HepG2 (cell line): ENCODE results near the gene FRMD4A.

ENCODE experiments used
- CTCF ChIP-seq: sonication (generic); formaldehyde crosslinking; IDR thresholded peaks from 2 replicates; pipeline ENCODE4 v1.5.0; 2020; ENCODE audit warnings: mild to moderate bottlenecking, missing genetic modification reagents, moderate library complexity
- EP300 ChIP-seq, 3 experiments: sonication (generic) in 1 of 3; formaldehyde crosslinking in 1 of 3; IDR thresholded peaks; 2 replicates each; pipeline versions ENCODE4 v1.5.1 to v1.6.1; 2011 to 2020; ENCODE audit warnings: low read depth in 2 of 3, low read length in 2 of 3, borderline replicate concordance in 1 of 3, improper control_type of control experiment in 1 of 3, mild to moderate bottlenecking in 1 of 3, missing genetic modification reagents in 1 of 3, moderate library complexity in 1 of 3
- EZH2 ChIP-seq: conservative IDR thresholded peaks from 2 replicates; pipeline ENCODE4 v1.6.1; 2012; ENCODE audit warnings: mild to moderate bottlenecking, low read depth, low read length, moderate library complexity
- HIVEP1 ChIP-seq: sonication (generic); formaldehyde crosslinking; IDR thresholded peaks from 2 replicates; pipeline ENCODE4 v1.4.0; 2020; ENCODE audit warnings: mild to moderate bottlenecking, missing genetic modification reagents
- PRDM10 ChIP-seq: sonication (generic); formaldehyde crosslinking; IDR thresholded peaks from 2 replicates; pipeline ENCODE4 v1.4.0; 2020; ENCODE audit warnings: low read depth, missing genetic modification reagents
- SP1 ChIP-seq, 2 experiments: fragments of 450-650 bp in 1 of 2; sonication (generic) in 1 of 2; formaldehyde crosslinking in 1 of 2; IDR thresholded peaks; 2 replicates each; pipeline versions ENCODE4 v1.4.0 to v1.6.1; 2016 to 2020; ENCODE audit warnings: missing genetic modification reagents in 1 of 2
- USF2 ChIP-seq, 2 experiments: sonication (generic) in 1 of 2; formaldehyde crosslinking in 1 of 2; IDR thresholded peaks; 2 replicates each; pipeline versions ENCODE4 v1.5.1 to v1.6.1; 2011 to 2020; ENCODE audit warnings: borderline replicate concordance in 1 of 2, low read depth in 1 of 2, low read length in 1 of 2, mild to moderate bottlenecking in 1 of 2, missing genetic modification reagents in 1 of 2, moderate library complexity in 1 of 2
- ZNF616 ChIP-seq: sonication (generic); formaldehyde crosslinking; IDR thresholded peaks from 2 replicates; pipeline ENCODE4 v1.5.0; 2020; ENCODE audit warnings: low read depth, mild to moderate bottlenecking, missing genetic modification reagents

GRCh38 chr10:13788320-13788600 lies 542.5 kb downstream of the FRMD4A start:
- TF ChIP-seq USF2 (IDR thresholded peaks at IDR 0.05; ENCODE audit: low read depth, low read length) (no peak), USF2 (CRISPR knock-in tag; IDR thresholded peaks at IDR 0.05; ENCODE audit: borderline replicate concordance) (no peak), SP1 (IDR thresholded peaks at IDR 0.05) (no peak), SP1 (CRISPR knock-in tag; IDR thresholded peaks at IDR 0.05) (no peak), ZNF616 (CRISPR knock-in tag) (no peak), PRDM10 (no peak), EP300 (IDR thresholded peaks at IDR 0.05; ENCODE audit: low read depth in 2 of 2, low read length in 2 of 2) (no peak), EP300 (CRISPR knock-in tag; IDR thresholded peaks at IDR 0.05; ENCODE audit: borderline replicate concordance) (no peak), EZH2 (no peak), HIVEP1 (CRISPR knock-in tag) (no peak), CTCF (CRISPR knock-in tag) (no peak)
